DND-41 (cell line): Measurements from ENCODE around the gene MSH5.

Experiments
- ATAC-seq: fragments of 200-7000 bp; cut with Tn5 transposase; 3 replicates; pipeline ENCODE4 v1.9.1; 2021; ENCODE audit warnings: low read depth; ENCODE audit not compliant: insufficient read depth
- DNase-seq: peaks from one replicate; pipeline ENCODE4 v3.0.0-alpha.2; 2020
- H2AFZ ChIP-seq: 2 replicates; pipeline ENCODE4 v1.6.0; 2012; ENCODE audit warnings: low read depth, low read length
- H3K27ac ChIP-seq: 2 replicates; pipeline ENCODE4 v1.5.1; 2012; ENCODE audit warnings: low read length, inconsistent platforms
- H3K27me3 ChIP-seq: fragments of 200-600 bp; sonication (generic); 2 replicates; pipeline ENCODE4 v1.6.0; 2012; ENCODE audit warnings: low read length, mild to moderate bottlenecking, inconsistent platforms; ENCODE audit not compliant: insufficient read depth, poor library complexity
- H3K36me3 ChIP-seq: 2 replicates; pipeline ENCODE4 v1.5.1; 2012; ENCODE audit warnings: low read length, inconsistent platforms; ENCODE audit not compliant: insufficient read depth
- H3K4me1 ChIP-seq: 2 replicates; pipeline ENCODE4 v1.5.1; 2012; ENCODE audit warnings: mild to moderate bottlenecking, low read length; ENCODE audit not compliant: insufficient read depth
- H3K4me2 ChIP-seq: 2 replicates; pipeline ENCODE4 v1.6.0; 2012; ENCODE audit warnings: mild to moderate bottlenecking, moderate library complexity, low read length, inconsistent platforms; ENCODE audit not compliant: insufficient read depth
- H3K4me3 ChIP-seq, 2 experiments: fragments of 200-600 bp in 1 of 2; shearing (Covaris generic) in 1 of 2; 2 replicates each; pipeline ENCODE4 v1.5.1; 2012 to 2016; ENCODE audit warnings: inconsistent platforms in 2 of 2, low read length in 2 of 2, mild to moderate bottlenecking in 2 of 2, low read depth in 1 of 2, moderate library complexity in 1 of 2
- H3K79me2 ChIP-seq: 2 replicates; pipeline ENCODE4 v1.6.0; 2012; ENCODE audit warnings: low read length, inconsistent platforms; ENCODE audit not compliant: insufficient read depth
- H3K9ac ChIP-seq: 2 replicates; pipeline ENCODE4 v1.6.0; 2012; ENCODE audit warnings: low read depth, mild to moderate bottlenecking, inconsistent platforms, low read length, moderate library complexity
- H3K9me3 ChIP-seq: 2 replicates; pipeline ENCODE4 v1.5.1; 2012; ENCODE audit warnings: low read length, moderate library complexity, mild to moderate bottlenecking, inconsistent platforms; ENCODE audit not compliant: insufficient read depth, severe bottlenecking
- H4K20me1 ChIP-seq: 2 replicates; pipeline ENCODE4 v1.6.0; 2012; ENCODE audit warnings: low read length; ENCODE audit not compliant: insufficient read depth
- EZH2 ChIP-seq: IDR thresholded peaks from 3 replicates; pipeline ENCODE4 v1.6.1; 2012; ENCODE audit warnings: borderline replicate concordance, low read depth, mild to moderate bottlenecking, moderate library complexity, low read length, inconsistent platforms; ENCODE audit not compliant: severe bottlenecking
- TF ChIP-seq, protein P1 (sequence below): IDR thresholded peaks from 2 replicates; pipeline ENCODE4 v1.5.1; 2012; ENCODE audit warnings: borderline replicate concordance, low read length, moderate library complexity, mild to moderate bottlenecking; ENCODE audit not compliant: poor library complexity, severe bottlenecking; ENCODE audit errors: extremely low read depth

Gene MSH5

DNA sequence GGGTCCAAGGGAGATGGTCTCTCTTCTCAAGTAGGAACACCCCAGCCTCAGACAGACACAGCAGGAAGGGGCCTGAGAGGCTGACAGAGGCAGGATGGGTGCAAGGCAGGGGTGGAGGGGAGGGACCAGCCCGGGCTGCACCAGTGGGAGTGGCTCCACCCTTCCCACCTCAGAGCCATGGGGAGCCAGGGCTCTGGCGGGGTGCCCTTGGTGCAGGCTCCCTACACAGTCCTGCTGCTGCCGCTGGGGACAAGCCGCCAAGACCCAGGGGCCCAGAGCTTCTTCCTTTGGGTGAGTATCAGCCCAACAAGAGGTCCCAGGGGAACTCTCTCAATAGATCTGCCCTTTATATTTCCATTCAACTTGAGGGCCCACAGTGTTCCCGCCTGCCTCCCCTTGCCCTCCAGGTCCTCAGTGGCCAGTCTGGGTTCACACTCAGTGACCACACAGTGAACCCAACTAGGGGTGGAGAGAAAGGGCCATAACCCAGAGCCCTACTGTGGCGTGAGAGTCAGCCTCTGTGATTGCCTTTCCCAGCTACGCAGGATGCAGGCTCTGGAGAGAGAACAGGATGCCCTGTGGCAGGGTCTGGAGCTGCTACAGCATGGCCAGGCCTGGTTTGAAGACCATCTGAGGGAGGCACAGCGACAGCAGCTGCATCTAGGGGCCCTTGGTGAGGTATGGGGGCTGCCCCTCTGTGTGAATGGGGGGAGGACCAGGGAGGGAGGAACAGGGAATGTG lies 23.2 kb downstream of the MSH5 start:
- H4K20me1 ChIP-seq = peaks cover 4% of the 10 kb centered on the region; the same call in 1 of the 2 replicates
- no peak overlapping the region for H3K4me2 ChIP-seq

DNA sequence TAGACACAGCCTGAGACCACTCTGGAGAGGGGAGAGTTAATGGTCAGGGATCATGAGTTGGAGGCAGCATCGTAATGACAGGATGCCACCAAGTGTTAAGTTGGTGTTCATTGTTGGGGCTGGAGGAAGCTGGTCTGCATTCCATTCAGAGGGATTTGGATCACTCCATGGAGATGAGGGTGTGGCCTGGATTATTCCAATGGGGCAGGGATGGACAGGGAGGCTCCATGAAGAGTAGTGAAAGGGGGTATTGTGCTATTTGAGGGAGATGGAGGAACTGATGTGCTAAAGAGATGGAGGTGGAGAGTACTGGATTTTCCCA lies 23.8 kb downstream of the MSH5 start:
- DNase-seq (no peak), ATAC-seq (no peak)
- Histone ChIP-seq H3K27me3 (no peaks in the 10 kb centered on the region), H2AFZ (no peak overlapping the region), H3K27ac (no peak overlapping the region), H3K4me2 (no peak overlapping the region), H3K9me3 (no peaks in the 10 kb centered on the region), H3K9ac (no peak overlapping the region), H3K36me3 (peaks cover 58% of the 10 kb centered on the region), H4K20me1 (peaks cover 4% of the 10 kb centered on the region; the same call in 1 of the 2 replicates), H3K79me2 (no peaks in the 10 kb centered on the region), H3K4me3 (no peak overlapping the region), H3K4me1 (no peaks in the 10 kb centered on the region)
- no peak for TF ChIP-seq EZH2
- TF ChIP-seq, protein P1, sequence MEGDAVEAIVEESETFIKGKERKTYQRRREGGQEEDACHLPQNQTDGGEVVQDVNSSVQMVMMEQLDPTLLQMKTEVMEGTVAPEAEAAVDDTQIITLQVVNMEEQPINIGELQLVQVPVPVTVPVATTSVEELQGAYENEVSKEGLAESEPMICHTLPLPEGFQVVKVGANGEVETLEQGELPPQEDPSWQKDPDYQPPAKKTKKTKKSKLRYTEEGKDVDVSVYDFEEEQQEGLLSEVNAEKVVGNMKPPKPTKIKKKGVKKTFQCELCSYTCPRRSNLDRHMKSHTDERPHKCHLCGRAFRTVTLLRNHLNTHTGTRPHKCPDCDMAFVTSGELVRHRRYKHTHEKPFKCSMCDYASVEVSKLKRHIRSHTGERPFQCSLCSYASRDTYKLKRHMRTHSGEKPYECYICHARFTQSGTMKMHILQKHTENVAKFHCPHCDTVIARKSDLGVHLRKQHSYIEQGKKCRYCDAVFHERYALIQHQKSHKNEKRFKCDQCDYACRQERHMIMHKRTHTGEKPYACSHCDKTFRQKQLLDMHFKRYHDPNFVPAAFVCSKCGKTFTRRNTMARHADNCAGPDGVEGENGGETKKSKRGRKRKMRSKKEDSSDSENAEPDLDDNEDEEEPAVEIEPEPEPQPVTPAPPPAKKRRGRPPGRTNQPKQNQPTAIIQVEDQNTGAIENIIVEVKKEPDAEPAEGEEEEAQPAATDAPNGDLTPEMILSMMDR = no peak

More for the DNA sequence above, 23.2 kb downstream of the MSH5 start:
- Histone ChIP-seq H3K36me3 (peaks cover 63% of the 10 kb centered on the region), H3K9me3 (no peaks in the 10 kb centered on the region), H3K9ac (no peak overlapping the region), H3K79me2 (no peaks in the 10 kb centered on the region), H3K27ac (no peak overlapping the region), H2AFZ (no peak overlapping the region), H3K4me1 (no peaks in the 10 kb centered on the region), H3K4me3 (no peak overlapping the region), H3K27me3 (no peaks in the 10 kb centered on the region)
- ATAC-seq (peak; percentile 26), DNase-seq (no peak)
- no peak for TF ChIP-seq EZH2
- TF ChIP-seq, protein P1 = no peak

DNA sequence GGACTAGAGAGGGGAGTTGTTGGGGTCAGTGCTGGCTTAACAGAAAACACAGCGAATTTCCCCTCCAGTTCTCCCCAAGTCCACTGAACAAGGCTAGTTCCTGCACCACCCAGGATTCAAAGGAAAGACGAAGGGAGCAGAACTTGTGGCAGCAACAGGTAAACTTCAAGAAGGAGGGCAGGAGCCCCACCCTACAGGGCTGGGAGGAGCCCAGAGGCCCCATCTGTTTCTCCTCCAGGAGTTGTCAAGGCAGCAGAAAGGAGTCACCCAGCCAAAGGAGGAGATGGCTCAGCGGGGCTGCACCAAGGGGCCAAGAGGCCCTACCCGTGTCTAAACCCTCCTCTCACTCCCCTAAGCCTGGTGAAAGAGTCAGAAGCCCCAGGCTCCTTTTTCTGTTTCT lies 24.4 kb downstream of the MSH5 start:
- Histone ChIP-seq H3K27ac (no peak overlapping the region), H3K36me3 (peaks cover 51% of the 10 kb centered on the region), H3K79me2 (no peaks in the 10 kb centered on the region), H3K4me1 (no peaks in the 10 kb centered on the region), H3K27me3 (no peaks in the 10 kb centered on the region), H3K4me3 (no peak overlapping the region), H3K9ac (no peak overlapping the region), H3K4me2 (no peak overlapping the region), H2AFZ (no peak overlapping the region), H4K20me1 (peaks cover 4% of the 10 kb centered on the region; the same call in 1 of the 2 replicates), H3K9me3 (no peaks in the 10 kb centered on the region)
- ATAC-seq (no peak), DNase-seq (no peak)
- no peak for TF ChIP-seq EZH2
- TF ChIP-seq, protein P1 = no peak

DNA sequence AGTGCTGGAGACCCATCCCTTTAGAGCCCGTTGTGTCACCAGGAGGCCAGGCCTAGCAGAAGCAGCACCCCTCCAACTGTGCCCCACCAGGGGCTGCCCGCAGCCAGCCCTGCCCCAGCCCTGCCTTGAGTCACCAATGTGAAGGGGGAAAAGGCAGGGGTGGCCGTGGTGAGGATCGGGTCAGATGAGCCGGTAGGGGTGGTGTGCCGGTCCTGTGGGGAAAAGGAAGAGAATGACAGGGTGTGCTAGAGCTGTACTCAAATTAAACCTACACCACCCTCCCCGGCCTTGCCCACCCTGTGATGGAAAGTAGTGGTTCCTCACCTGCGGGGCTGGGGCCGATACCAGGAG lies 25.7 kb downstream of the MSH5 start:
- Histone ChIP-seq H3K27me3 (no peaks in the 10 kb centered on the region), H3K4me1 (no peaks in the 10 kb centered on the region), H3K36me3 (peaks cover 38% of the 10 kb centered on the region), H3K9me3 (no peaks in the 10 kb centered on the region), H3K27ac (no peak overlapping the region), H3K9ac (no peak overlapping the region), H2AFZ (no peak overlapping the region), H4K20me1 (peaks cover 4% of the 10 kb centered on the region; the same call in 1 of the 2 replicates), H3K4me3 (no peak overlapping the region), H3K4me2 (no peak overlapping the region), H3K79me2 (no peaks in the 10 kb centered on the region)
- ATAC-seq (0 out of 3 replicates have a peak, but pooled peaks have one; percentile 8), DNase-seq (no peak)
- TF ChIP-seq EZH2 = no peak
- TF ChIP-seq, protein P1 = no peak
